Tibial artery (tissue), 4 donors: Measurements from ENCODE around the gene SLC12A5.

Source experiments
- DNase-seq, 2 donors: peaks; one replicate each; pipeline ENCODE4 v3.0.0-alpha.2; 2019
- H3K27ac ChIP-seq, 2 donors: fragments of 200-600 bp; sonication (generic) in 1 of 2; 1 replicate in 1 of 2; 2 replicates in 1 of 2; pipeline ENCODE4 v1.5.1; 2018 to 2019; ENCODE audit warnings: mild to moderate bottlenecking in 1 of 2
- H3K27me3 ChIP-seq, 2 donors: fragments of 200-600 bp; sonication (generic) in 1 of 2; one replicate each; pipeline versions ENCODE4 v1.5.1 to v1.6.0; 2016 to 2019
- H3K36me3 ChIP-seq, 3 donors: fragments of 200-600 bp; sonication (generic) in 2 of 3; one replicate each; pipeline ENCODE4 v1.5.1; 2016 to 2019; ENCODE audit warnings: mild to moderate bottlenecking in 2 of 3
- H3K4me1 ChIP-seq, 4 donors: fragments of 200-600 bp; sonication (generic) in 2 of 4; 1 replicate in 3 of 4; 2 replicates in 1 of 4; pipeline ENCODE4 v1.5.1; 2016 to 2019
- H3K4me3 ChIP-seq, 2 donors: fragments of 200-600 bp; sonication (generic) in 1 of 2; 1 replicate in 1 of 2; 2 replicates in 1 of 2; pipeline ENCODE4 v1.5.1; 2018 to 2019; ENCODE audit warnings: mild to moderate bottlenecking in 2 of 2
- H3K9me3 ChIP-seq, 3 donors: fragments of 200-600 bp; sonication (generic) in 1 of 3; one replicate each; pipeline ENCODE4 v1.5.1; 2016 to 2019
- intact Hi-C: fragments of 100-400 bp; cut with DNase I; formaldehyde crosslinking; loops from one replicate; pipeline ENCODE4 v1.15.0; 2023; ENCODE audit warnings: low total_unique reads
- TF ChIP-seq, protein P1 (sequence below), 2 experiments: fragments of 200-600 bp in 1 of 2; fragments of 450-650 bp in 1 of 2; IDR thresholded peaks; one replicate each; pipeline ENCODE4 v1.5.1; 2017 to 2019; ENCODE audit warnings: antibody characterized with exemption in 2 of 2, mild to moderate bottlenecking in 1 of 2, moderate library complexity in 1 of 2

SLC12A5 gene

GRCh38 chr20:46076806-46077205, 47.8 kb downstream of the SLC12A5 start:
- Histone ChIP-seq H3K27ac (no peak overlapping the region), H3K4me1 (peaks cover 0 to 21% (median 8%) of the 10 kb centered on the region in 4 donors), H3K36me3 (peaks cover 36 to 55% (median 50%) of the 10 kb centered on the region in 3 donors), H3K27me3 (no peaks in the 10 kb centered on the region), H3K4me3 (no peak overlapping the region), H3K9me3 (no peaks in the 10 kb centered on the region)
- intact Hi-C loops, result no loop called here
- no peak for DNase-seq
- TF ChIP-seq, protein P1, sequence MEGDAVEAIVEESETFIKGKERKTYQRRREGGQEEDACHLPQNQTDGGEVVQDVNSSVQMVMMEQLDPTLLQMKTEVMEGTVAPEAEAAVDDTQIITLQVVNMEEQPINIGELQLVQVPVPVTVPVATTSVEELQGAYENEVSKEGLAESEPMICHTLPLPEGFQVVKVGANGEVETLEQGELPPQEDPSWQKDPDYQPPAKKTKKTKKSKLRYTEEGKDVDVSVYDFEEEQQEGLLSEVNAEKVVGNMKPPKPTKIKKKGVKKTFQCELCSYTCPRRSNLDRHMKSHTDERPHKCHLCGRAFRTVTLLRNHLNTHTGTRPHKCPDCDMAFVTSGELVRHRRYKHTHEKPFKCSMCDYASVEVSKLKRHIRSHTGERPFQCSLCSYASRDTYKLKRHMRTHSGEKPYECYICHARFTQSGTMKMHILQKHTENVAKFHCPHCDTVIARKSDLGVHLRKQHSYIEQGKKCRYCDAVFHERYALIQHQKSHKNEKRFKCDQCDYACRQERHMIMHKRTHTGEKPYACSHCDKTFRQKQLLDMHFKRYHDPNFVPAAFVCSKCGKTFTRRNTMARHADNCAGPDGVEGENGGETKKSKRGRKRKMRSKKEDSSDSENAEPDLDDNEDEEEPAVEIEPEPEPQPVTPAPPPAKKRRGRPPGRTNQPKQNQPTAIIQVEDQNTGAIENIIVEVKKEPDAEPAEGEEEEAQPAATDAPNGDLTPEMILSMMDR (IDR thresholded peaks at IDR 0.05), result no peak

GRCh38 chr20:46077642-46078305, 48.8 kb downstream of the SLC12A5 start:
- Histone ChIP-seq H3K27ac (no peak overlapping the region), H3K4me1 (peaks cover 0 to 31% (median 16%) of the 10 kb centered on the region in 4 donors), H3K36me3 (peaks cover 36 to 55% (median 50%) of the 10 kb centered on the region in 3 donors), H3K4me3 (no peak overlapping the region), H3K9me3 (no peaks in the 10 kb centered on the region), H3K27me3 (no peaks in the 10 kb centered on the region)
- DNase-seq, result no peak
- TF ChIP-seq, protein P1 (IDR thresholded peaks at IDR 0.05), result no peak
- intact Hi-C loops, result no loop called here

DNA sequence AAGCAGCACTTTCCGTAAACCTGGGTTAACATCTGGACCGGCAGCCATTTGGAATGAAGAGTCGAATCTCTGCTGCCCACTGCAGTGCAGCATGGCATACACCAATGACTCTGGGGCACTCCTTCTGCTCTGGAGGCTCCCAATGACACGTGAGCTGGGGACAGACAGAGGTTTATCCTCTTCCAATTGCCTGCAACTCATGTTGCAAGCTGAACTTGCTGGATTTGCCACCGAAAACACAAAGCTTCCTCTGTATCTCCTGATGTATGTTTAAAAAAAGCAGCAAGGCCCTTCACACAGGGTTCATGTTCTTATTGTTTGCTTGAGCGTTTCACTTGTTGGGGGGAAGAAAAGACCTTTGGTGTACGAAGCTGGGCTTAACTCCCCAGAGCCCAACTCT, 49.9 kb downstream of the SLC12A5 start:
- peaks cover 0 to 42% (median 25%) of the 10 kb centered on the region in 4 donors for H3K4me1 ChIP-seq
- peaks cover 28 to 51% (median 43%) of the 10 kb centered on the region in 3 donors for H3K36me3 ChIP-seq
- TF ChIP-seq, protein P1 (IDR thresholded peaks at IDR 0.05), result no peak
- no peaks in the 10 kb centered on the region for H3K27me3 ChIP-seq
- no peak for DNase-seq
- intact Hi-C loops, result no loop called here
- no peak overlapping the region for H3K4me3 ChIP-seq
- no peak overlapping the region for H3K27ac ChIP-seq
- no peaks in the 10 kb centered on the region for H3K9me3 ChIP-seq

DNA sequence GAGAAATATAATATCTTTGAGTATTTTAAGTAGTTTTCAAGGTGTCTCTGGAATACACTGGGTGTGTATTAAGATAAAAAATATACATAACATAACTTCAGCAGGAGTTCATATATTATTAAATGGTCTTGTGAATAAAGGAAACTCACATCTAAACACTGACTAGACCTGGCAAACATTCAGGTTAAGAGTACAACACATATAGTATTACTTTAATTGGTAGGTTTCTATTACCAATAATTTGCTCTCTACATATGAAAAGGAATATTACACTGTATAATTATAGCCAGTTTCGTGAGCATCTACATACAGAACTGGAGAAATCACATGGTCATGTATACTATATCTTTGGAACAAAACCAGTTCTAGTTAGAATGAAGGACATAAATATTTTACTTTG, 52.1 kb downstream of the SLC12A5 start:
- intact Hi-C loops, result no loop called here
- Histone ChIP-seq H3K9me3 (no peaks in the 10 kb centered on the region), H3K27me3 (no peaks in the 10 kb centered on the region), H3K4me3 (no peak overlapping the region), H3K4me1 (peaks cover 0 to 64% (median 42%) of the 10 kb centered on the region in 4 donors), H3K36me3 (peaks cover 11 to 30% (median 26%) of the 10 kb centered on the region in 3 donors), H3K27ac (no peak overlapping the region)
- no peak for DNase-seq
- TF ChIP-seq, protein P1 (IDR thresholded peaks at IDR 0.05), result no peak

DNA sequence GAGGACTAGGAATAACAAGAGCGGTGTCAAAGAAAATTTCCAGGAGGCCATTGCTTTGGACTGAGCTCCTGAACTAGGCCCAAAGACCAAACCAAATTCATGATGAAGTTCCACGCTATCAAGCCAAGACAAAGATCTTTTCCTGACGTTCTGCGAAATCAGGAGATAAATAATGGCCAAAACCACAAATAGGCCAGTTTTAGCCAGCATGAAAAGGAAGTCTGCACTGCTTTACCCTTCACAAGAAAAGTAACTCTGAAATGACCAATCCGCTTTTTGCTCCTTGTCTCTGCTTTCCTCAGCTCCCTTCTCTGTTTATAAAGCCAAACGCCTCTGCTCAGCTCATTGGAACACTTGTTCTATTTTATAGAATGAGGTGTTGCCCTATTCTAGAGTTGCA, 54.1 kb downstream of the SLC12A5 start:
- Histone ChIP-seq H3K9me3 (no peaks in the 10 kb centered on the region), H3K27me3 (no peaks in the 10 kb centered on the region), H3K36me3 (peaks cover 11 to 13% (median 12%) of the 10 kb centered on the region in 3 donors), H3K4me3 (no peak overlapping the region), H3K27ac (no peak overlapping the region), H3K4me1 (peaks cover 0 to 84% (median 57%) of the 10 kb centered on the region in 4 donors)
- no peak for DNase-seq
- TF ChIP-seq, protein P1 (IDR thresholded peaks at IDR 0.05), result no peak
- intact Hi-C loops, result no loop called here
